Measurements from ENCODE around the gene CPO. TPM values are rescaled to one million over a fixed set of nuclear protein-coding genes. Genes with fewer than 3 reads are reported as not detected.

Gene CPO
- total and polyA plus RNA-seq, 9 of the 15 experiments (the other 6 are each of a cell fraction or from before 2014, with no cell fraction given): not detected

DNA sequence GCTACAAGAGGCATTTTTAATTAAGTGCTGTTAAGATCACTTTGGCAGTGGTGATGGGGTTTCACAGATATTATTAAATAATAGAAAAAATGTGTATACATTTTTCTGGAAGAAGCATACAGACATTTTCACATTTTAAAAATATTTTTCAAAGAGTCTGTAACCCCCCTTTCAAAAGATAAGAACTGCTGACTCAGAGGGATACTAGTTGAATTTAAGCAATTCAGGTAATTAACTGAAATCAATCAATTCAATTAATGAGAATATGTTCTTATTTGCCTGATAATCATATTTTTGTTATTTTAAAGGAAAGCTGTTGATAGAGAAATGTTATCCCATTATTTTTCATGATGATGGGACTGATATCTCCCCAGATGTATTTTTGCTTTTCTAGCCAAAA is 41.1 kb downstream of the CPO start:
- FAIRE-seq (no peak), ATAC-seq (no peak), DNase-seq (ENCODE audit: extremely low read depth in 1 of 4, low spot score in 3 of 4) (no peak)
- no peak overlapping the region for H3K9ac ChIP-seq (ENCODE audit: insufficient read depth in 1 of 2, low read depth in 2 of 2, low read length in 2 of 2)
- H3K4me3 ChIP-seq: no peak overlapping the region
- H3K79me2 ChIP-seq (ENCODE audit: control insufficient read depth, insufficient read depth, low read length): no peaks in the 10 kb centered on the region
- no peak overlapping the region for H3K4me2 ChIP-seq (ENCODE audit: insufficient read depth, low read length)
- CTCF ChIA-PET (ENCODE audit: low intra/inter-chr PET ratio): no interaction called here
- H3K36me3 ChIP-seq (ENCODE audit: control insufficient read depth, insufficient read depth, low read length): no peaks in the 10 kb centered on the region
- in situ Hi-C loops (cut with MboI) (loop anchor here (25.0 kb wide), 1 partner anchor 482 kb away; no protein-coding TSS in a partner anchor), intact Hi-C loops (cut with micrococcal nuclease) (loop anchor here (5.0 to 10.0 kb wide), 2 partner anchors 364 to 497 kb away; no protein-coding TSS in a partner anchor)
- no peaks in the 10 kb centered on the region; a peak in 1 of 5 replicates for H3K27me3 ChIP-seq (ENCODE audit: control insufficient read depth in 2 of 2, insufficient read depth in 2 of 2, low read length in 2 of 2)
- no TSS peak for BruUV-seq (replicated peaks)
- POLR2A ChIA-PET: no interaction called here
- no peak overlapping the region for H2AFZ ChIP-seq (ENCODE audit: low read depth, low read length)
- H3K9me3 ChIP-seq (replicated peaks; ENCODE audit: control insufficient read depth, insufficient read depth, low read depth, low read length): no peaks in the 10 kb centered on the region
- H4K20me1 ChIP-seq (replicated peaks; ENCODE audit: control insufficient read depth, insufficient read depth, low read length): no peaks in the 10 kb centered on the region
- no peaks in the 10 kb centered on the region for H3K4me1 ChIP-seq (replicated peaks in 1 of 2; ENCODE audit: control insufficient read depth in 2 of 2, insufficient read depth in 2 of 2, low read length in 2 of 2)
- TF ChIP-seq ZNF316 (IDR thresholded peaks at IDR 0.05) (peak; percentile 44; the same call in 1 of the 2 replicates), ATF6 (CRISPR knock-in tag; IDR thresholded peaks at IDR 0.05) (no peak)
- no peaks in the 10 kb centered on the region for H3K9me1 ChIP-seq (ENCODE audit: control insufficient read depth, insufficient read depth, low read length)
- H3K27ac ChIP-seq (ENCODE audit: extremely low read depth, low read depth, low read length): no peak overlapping the region

- H2AFZ ChIP-seq (ENCODE audit: low read depth, low read length): no peak overlapping the region
- H3K36me3 ChIP-seq (ENCODE audit: control insufficient read depth, insufficient read depth, low read length): no peaks in the 10 kb centered on the region
- no peak overlapping the region for H3K4me3 ChIP-seq
- ATAC-seq (no peak), DNase-seq (ENCODE audit: extremely low read depth in 1 of 4, low spot score in 3 of 4) (no peak), FAIRE-seq (no peak)
- H3K27me3 ChIP-seq (ENCODE audit: control insufficient read depth in 2 of 2, insufficient read depth in 2 of 2, low read length in 2 of 2): no peaks in the 10 kb centered on the region; a peak in 1 of 5 replicates
- no peak overlapping the region for H3K4me2 ChIP-seq (ENCODE audit: insufficient read depth, low read length)
- H3K4me1 ChIP-seq (replicated peaks in 1 of 2; ENCODE audit: control insufficient read depth in 2 of 2, insufficient read depth in 2 of 2, low read length in 2 of 2): no peaks in the 10 kb centered on the region
- no peaks in the 10 kb centered on the region for H3K9me3 ChIP-seq (replicated peaks; ENCODE audit: control insufficient read depth, insufficient read depth, low read depth, low read length)
- no peak for TF ChIP-seq NBN (IDR thresholded peaks at IDR 0.05; ENCODE audit: low read depth)
- ChIA-PET CTCF (ENCODE audit: low intra/inter-chr PET ratio) (no interaction called here), POLR2A (no interaction called here)
- no peaks in the 10 kb centered on the region for H3K79me2 ChIP-seq (ENCODE audit: control insufficient read depth, insufficient read depth, low read length)
- no peaks in the 10 kb centered on the region for H4K20me1 ChIP-seq (replicated peaks; ENCODE audit: control insufficient read depth, insufficient read depth, low read length)
- no peak overlapping the region for H3K27ac ChIP-seq (ENCODE audit: extremely low read depth, low read depth, low read length)
- in situ Hi-C loops (cut with MboI) (loop anchor here (25.0 kb wide), 1 partner anchor 481 kb away; no protein-coding TSS in a partner anchor), intact Hi-C loops (cut with micrococcal nuclease) (loop anchor here (5.0 to 10.0 kb wide), 2 partner anchors 364 to 496 kb away; no protein-coding TSS in a partner anchor)
- 0% methylated on average over 12 of the region's 12 CpGs for WGBS (ENCODE audit: insufficient coverage, low coverage, missing lambda C conversion rate)
- H3K9ac ChIP-seq (ENCODE audit: insufficient read depth in 1 of 2, low read depth in 2 of 2, low read length in 2 of 2): no peak overlapping the region
- no peaks in the 10 kb centered on the region for H3K9me1 ChIP-seq (ENCODE audit: control insufficient read depth, insufficient read depth, low read length)
- no TSS peak for BruUV-seq (replicated peaks)
These were observed 41.9 kb downstream of the CPO start for GRCh38 chr2:206981086-206981674.
